B cell (primary cell): ENCODE measurements around the gene POLG2. TPM values are rescaled to one million over a fixed set of nuclear protein-coding genes. Genes with fewer than 3 reads are reported as not detected.

Source experiments
- ATAC-seq: fragments of 200-7000 bp; cut with Tn5 transposase; one replicate; pipeline ENCODE4 v1.10.0; 2021; ENCODE audit warnings: low read depth, mild to moderate bottlenecking, moderate number of reproducible peaks, moderate library complexity
- CTCF ChIA-PET: fragments of 350-600 bp; sonication (Branson Sonifier 250); formaldehyde crosslinking; loops from one replicate; lab custom pipeline; 2021; ENCODE audit warnings: antibody characterized with exemption, inconsistent platforms; lab: Charles Lee
- POLR2A ChIA-PET: fragments of 350-600 bp; sonication (Branson Sonifier 250); formaldehyde crosslinking; loops from one replicate; lab custom pipeline; 2021; ENCODE audit warnings: antibody characterized with exemption; lab: Charles Lee
- DNase-seq: peaks from one replicate; pipeline ENCODE4 v3.0.0; 2013
- H2AFZ ChIP-seq: 2 replicates; pipeline ENCODE4 v1.6.1; 2012; ENCODE audit warnings: mild to moderate bottlenecking, low read depth, low read length; ENCODE audit not compliant: insufficient read depth, poor library complexity, severe bottlenecking
- H3K27ac ChIP-seq, 2 donors: 1 replicate in 1 of 2; 2 replicates in 1 of 2; pipeline ENCODE4 v1.5.1; 2012 to 2013; ENCODE audit warnings: low read length in 2 of 2, mild to moderate bottlenecking in 2 of 2, moderate library complexity in 1 of 2
- H3K27me3 ChIP-seq, 4 experiments: fragments of 200-600 bp in 1 of 4; sonication (generic) in 1 of 4; replicated peaks in 1 of 4; 1 replicate in 2 of 4; 2 replicates in 2 of 4; pipeline versions ENCODE4 v1.6.1 to v1.7.0; 2013 to 2016; ENCODE audit warnings: low read length in 3 of 4, mild to moderate bottlenecking in 2 of 4, mixed read lengths in 1 of 4, moderate library complexity in 1 of 4; ENCODE audit not compliant: insufficient read depth in 4 of 4, control insufficient read depth in 3 of 4; ENCODE audit errors: control extremely low read depth in 1 of 4
- H3K36me3 ChIP-seq, 2 experiments: replicated peaks in 1 of 2; 1 replicate in 1 of 2; 2 replicates in 1 of 2; pipeline versions ENCODE4 v1.6.1 to v1.7.1; 2013; ENCODE audit warnings: low read length in 1 of 2; ENCODE audit not compliant: insufficient read depth in 2 of 2, control insufficient read depth in 1 of 2; ENCODE audit errors: control extremely low read depth in 1 of 2, extremely low read depth in 1 of 2
- H3K4me1 ChIP-seq, 2 donors: fragments of 200-600 bp in 1 of 2; sonication (generic) in 1 of 2; 1 replicate in 1 of 2; 2 replicates in 1 of 2; pipeline versions ENCODE4 v1.5.1 to v1.6.1; 2013 to 2017; ENCODE audit warnings: low read length in 2 of 2; ENCODE audit not compliant: control insufficient read depth in 2 of 2, insufficient read depth in 2 of 2
- H3K4me2 ChIP-seq: replicated peaks from 2 replicates; pipeline ENCODE3; 2012; ENCODE audit warnings: mild to moderate bottlenecking, low read depth, low read length; ENCODE audit not compliant: poor library complexity, severe bottlenecking
- H3K4me3 ChIP-seq, 5 experiments: fragments of 200-600 bp in 1 of 5; sonication (generic) in 1 of 5; 1 replicate in 3 of 5; 2 replicates in 2 of 5; pipeline versions ENCODE4 v1.5.1 to v1.7.0; 2011 to 2016; ENCODE audit warnings: low read length in 4 of 5, mild to moderate bottlenecking in 4 of 5, low read depth in 2 of 5, control low read depth in 1 of 5, moderate library complexity in 1 of 5; ENCODE audit not compliant: insufficient read depth in 1 of 5; ENCODE audit errors: control extremely low read depth in 1 of 5, extremely low read depth in 1 of 5
- H3K79me2 ChIP-seq: fragments of 200-600 bp; sonication (generic); one replicate; pipeline ENCODE4 v1.6.0; 2016; ENCODE audit warnings: low read length; ENCODE audit not compliant: control insufficient read depth, insufficient read depth
- H3K9ac ChIP-seq: fragments of 200-600 bp; sonication (generic); 2 replicates; pipeline ENCODE4 v1.6.1; 2017; ENCODE audit warnings: mild to moderate bottlenecking, low read length, moderate library complexity
- H3K9me3 ChIP-seq, 3 donors: one replicate each; pipeline versions ENCODE4 v1.6.1 to v1.7.1; 2013; ENCODE audit warnings: low read length in 2 of 3; ENCODE audit not compliant: control insufficient read depth in 2 of 3, insufficient read depth in 1 of 3; ENCODE audit errors: control extremely low read depth in 1 of 3
- H4K20me1 ChIP-seq: 2 replicates; pipeline ENCODE4 v1.6.0; 2012; ENCODE audit warnings: mild to moderate bottlenecking, low read length; ENCODE audit not compliant: insufficient read depth, control insufficient read depth, poor library complexity, severe bottlenecking
- H3K27ac Mint-ChIP-seq: one replicate; pipeline ENCODE4 v1.8.0; 2021; ENCODE audit warnings: mixed read lengths
- H3K27me3 Mint-ChIP-seq: one replicate; pipeline ENCODE4 v1.8.0; 2021; ENCODE audit warnings: mixed read lengths
- H3K4me1 Mint-ChIP-seq: one replicate; pipeline ENCODE4 v1.8.0; 2021; ENCODE audit warnings: mixed read lengths
- H3K4me3 Mint-ChIP-seq: one replicate; pipeline ENCODE4 v1.8.0; 2021; ENCODE audit warnings: mixed read lengths
- H3K9me3 Mint-ChIP-seq: one replicate; pipeline ENCODE4 v1.8.0; 2022; ENCODE audit warnings: mixed read lengths; ENCODE audit not compliant: insufficient read depth
- EZH2 ChIP-seq: IDR thresholded peaks from 2 replicates; pipeline ENCODE4 v1.6.1; 2012; ENCODE audit warnings: borderline replicate concordance, low read depth, mild to moderate bottlenecking, moderate library complexity, low read length; ENCODE audit not compliant: insufficient read depth, poor library complexity, severe bottlenecking
- WGBS: methylation state at CpG from one replicate; pipeline ENCODE4 v1.1.5; 2013; ENCODE audit warnings: missing lambda C conversion rate; ENCODE audit not compliant: insufficient coverage; 5-methylcytosine and 5-hydroxymethylcytosine counted together
- intact Hi-C: fragments of 100-400 bp; cut with micrococcal nuclease; formaldehyde crosslinking; loops from one replicate; pipeline ENCODE4 v1.10.0; 2022
- polyA plus RNA-seq: library from polyadenylated mRNA; depleted of rRNA; stranded (reverse); fragments of >200 nt; gene quantifications from 2 replicates; pipeline ENCODE4 v1.2.3, GENCODE V29; 2012
- total RNA-seq, 2 donors: library from RNA; stranded (reverse); fragments of 120-200 nt in 1 of 2; gene quantifications; 1 replicate in 1 of 2; 2 replicates in 1 of 2; pipeline versions ENCODE4 v1.2.3 to v1.2.4, GENCODE V29; 2013 to 2022
- TF ChIP-seq, protein P1 (sequence below): fragments of 200-600 bp; IDR thresholded peaks from one replicate; pipeline ENCODE4 v1.8.0; 2022; ENCODE audit warnings: antibody characterized with exemption, mild to moderate bottlenecking

The POLG2 gene
- total and polyA plus RNA-seq, 2 donors (not counting 1 experiment from before 2014, with no cell fraction given): 26.9 to 74.5 TPM

DNA sequence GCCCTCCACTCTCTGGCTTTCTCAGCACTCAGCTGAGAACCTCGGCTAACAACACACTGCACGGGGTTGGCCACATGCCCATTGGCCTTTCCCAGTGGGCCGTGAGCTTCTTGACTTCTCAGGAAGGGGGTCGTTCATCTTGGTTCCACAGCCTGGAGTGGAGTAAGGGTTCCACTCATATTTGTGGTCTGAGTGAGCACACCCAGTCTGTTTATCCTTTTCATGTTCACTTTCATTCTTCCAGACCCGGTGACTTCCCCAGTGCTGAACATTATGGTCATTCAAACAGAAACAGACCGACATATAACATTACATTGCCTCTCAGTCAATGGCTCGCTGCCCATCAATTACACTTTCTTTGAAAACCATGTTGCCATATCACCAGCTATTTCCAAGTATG, 39.7 kb downstream of the POLG2 start:
- H3K27ac ChIP-seq: peak overlapping the region; percentile 68 to 81
- ChIA-PET POLR2A (interaction anchor here (0.6 to 2.1 kb wide), 4 partner anchors 32 to 49 kb away, joined by 3 to 18 read pairs (median 5); partner anchors contain the start of genes CEP95, DDX5 and POLG2), CTCF (interaction anchor here (1.2 to 3.1 kb wide), 2 partner anchors 34 to 37 kb away, joined by 3 to 31 read pairs; no protein-coding TSS in a partner anchor)
- DNase-seq (peak; percentile 16), ATAC-seq (no peak)
- Mint-ChIP-seq H3K4me3 (peak overlapping the region; percentile 67), H3K27me3 (no peaks in the 10 kb centered on the region), H3K27ac (peak overlapping the region; percentile 78), H3K4me1 (peaks cover 49% of the 10 kb centered on the region), H3K9me3 (no peaks in the 10 kb centered on the region)
- peak overlapping the region; percentile 37 for H3K9ac ChIP-seq
- peaks cover 0 to 33% of the 10 kb centered on the region in 2 experiments for H3K36me3 ChIP-seq
- peak overlapping the region; percentile 66 for H3K4me2 ChIP-seq
- peak overlapping the region; percentile 1 for H2AFZ ChIP-seq
- H3K4me1 ChIP-seq: peaks cover 44 to 54% of the 10 kb centered on the region in 2 donors
- H3K79me2 ChIP-seq: peaks cover 69% of the 10 kb centered on the region
- H3K9me3 ChIP-seq: peaks cover 0 to 3% (median 0%) of the 10 kb centered on the region in 3 donors
- H3K4me3 ChIP-seq: peak overlapping the region in 1 of 5 experiments; percentile 34
- H4K20me1 ChIP-seq: no peaks in the 10 kb centered on the region
- TF ChIP-seq EZH2: no peak
- TF ChIP-seq, protein P1, sequence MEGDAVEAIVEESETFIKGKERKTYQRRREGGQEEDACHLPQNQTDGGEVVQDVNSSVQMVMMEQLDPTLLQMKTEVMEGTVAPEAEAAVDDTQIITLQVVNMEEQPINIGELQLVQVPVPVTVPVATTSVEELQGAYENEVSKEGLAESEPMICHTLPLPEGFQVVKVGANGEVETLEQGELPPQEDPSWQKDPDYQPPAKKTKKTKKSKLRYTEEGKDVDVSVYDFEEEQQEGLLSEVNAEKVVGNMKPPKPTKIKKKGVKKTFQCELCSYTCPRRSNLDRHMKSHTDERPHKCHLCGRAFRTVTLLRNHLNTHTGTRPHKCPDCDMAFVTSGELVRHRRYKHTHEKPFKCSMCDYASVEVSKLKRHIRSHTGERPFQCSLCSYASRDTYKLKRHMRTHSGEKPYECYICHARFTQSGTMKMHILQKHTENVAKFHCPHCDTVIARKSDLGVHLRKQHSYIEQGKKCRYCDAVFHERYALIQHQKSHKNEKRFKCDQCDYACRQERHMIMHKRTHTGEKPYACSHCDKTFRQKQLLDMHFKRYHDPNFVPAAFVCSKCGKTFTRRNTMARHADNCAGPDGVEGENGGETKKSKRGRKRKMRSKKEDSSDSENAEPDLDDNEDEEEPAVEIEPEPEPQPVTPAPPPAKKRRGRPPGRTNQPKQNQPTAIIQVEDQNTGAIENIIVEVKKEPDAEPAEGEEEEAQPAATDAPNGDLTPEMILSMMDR: no peak
- no peaks in the 10 kb centered on the region for H3K27me3 ChIP-seq
- intact Hi-C loops: no loop called here
- 17% methylated on average over 1 of the region's 7 CpGs for whole genome bisulfite sequencing
